HG03039 (cell line): ENCODE measurements around the gene VPS18.

ENCODE experiments used
- ATAC-seq: cut with Tn5 transposase; IDR thresholded peaks from one replicate; pipeline ENCODE4 v1.9.1; 2021; ENCODE audit warnings: mild to moderate bottlenecking, moderate library complexity; ENCODE audit not compliant: unreplicated experiment

Gene VPS18

DNA sequence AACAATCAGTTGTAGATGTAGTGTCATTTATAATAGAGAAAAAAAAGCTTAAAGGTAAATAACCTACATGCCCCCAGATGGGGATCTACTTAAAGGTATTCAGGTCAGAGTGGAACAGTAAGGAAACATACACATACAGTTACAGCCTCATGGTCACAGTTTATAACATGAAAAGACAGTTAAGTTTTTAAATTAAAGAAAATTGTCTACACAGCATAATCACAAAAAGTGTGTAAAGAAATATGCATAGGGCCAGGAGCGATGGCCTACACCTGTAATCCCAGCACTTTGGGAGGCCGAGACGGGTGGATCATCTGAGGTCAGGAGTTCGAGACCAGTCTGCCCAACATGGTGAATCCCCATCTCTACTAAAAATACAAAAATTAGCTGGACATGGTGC lies 27.1 kb upstream of the VPS18 start:
- no peak for ATAC-seq

DNA sequence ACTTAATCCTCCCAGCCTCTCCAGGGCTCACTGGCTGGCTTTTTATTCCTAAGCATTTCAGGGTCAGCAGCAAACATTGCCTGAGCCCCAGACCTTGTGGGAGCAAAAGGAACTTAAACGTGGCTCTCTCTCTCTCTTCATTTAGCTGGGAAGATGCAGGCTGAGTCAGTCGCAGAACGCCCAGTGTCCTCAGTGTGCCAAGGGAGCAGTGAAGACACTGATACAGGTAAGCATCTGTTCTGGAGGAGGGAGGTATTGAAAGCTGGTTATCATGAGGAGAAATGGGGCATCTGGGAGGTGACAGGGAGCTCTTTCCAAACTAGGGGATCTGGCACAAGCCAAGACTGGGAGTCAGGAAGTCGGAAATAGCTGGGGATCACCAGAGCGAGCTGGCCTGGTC lies 24.6 kb upstream of the VPS18 start:
- no peak for ATAC-seq

DNA sequence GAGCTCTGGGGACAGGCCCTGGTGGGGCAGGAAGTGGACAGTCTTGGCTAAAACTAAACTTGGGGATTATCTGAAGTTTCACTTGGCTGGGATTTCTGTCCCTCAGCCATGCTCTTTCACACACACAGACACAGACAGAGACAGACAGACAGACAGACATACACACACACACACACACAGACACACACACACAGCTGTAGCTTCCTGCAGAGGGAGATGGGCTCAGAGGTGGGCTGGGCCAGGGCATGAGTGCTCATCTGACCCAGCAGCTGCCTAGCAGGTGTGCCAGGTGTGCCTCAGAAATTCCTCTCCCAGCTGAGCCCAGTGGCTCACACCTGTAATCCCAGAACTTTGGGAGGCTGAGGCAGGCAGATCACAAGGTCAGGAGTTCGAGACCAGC lies 23.5 kb upstream of the VPS18 start:
- ATAC-seq = no peak

DNA sequence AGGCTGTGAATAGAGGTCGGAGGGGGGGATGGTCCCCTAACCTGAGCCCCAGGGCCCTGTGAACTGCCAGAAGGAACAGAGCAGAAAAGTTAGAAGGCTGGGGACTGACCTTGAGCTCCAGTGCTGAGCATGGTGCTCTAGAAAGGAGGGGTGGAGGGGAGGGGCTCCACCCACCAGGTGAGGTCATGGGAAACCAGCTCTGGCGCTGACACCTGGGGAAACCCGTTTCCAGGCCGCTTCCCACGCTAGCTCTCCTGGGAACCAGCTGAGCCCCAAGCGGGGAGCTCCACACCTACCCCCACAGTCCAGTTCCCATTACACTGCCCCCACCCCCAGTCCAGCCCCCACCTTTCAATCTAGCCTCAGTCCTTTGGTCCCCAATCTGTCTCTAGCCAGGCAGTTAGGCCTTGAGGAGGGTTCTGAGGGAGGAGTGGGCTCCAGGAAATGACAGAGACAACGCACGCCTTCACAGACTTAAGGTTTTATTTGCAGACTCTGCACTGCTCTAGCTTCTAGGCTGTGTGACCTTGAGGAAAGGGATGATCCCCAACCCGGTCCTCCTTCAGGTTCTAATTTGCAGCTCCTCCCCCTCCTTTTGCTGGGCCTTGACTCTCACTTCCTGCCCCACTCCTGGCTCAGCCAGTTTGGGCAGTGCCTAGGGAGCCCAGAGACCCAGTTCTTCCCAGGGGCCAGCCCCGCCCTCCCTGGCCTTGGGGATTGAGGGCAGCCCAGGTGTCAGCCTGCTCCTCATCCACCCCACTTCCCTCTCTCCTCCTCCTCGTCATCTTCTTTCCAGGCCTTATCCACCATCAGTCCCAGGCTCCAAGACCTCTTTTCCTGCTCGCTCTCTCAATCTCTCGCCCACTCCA lies 22.3 kb upstream of the VPS18 start:
- no peak for ATAC-seq

DNA sequence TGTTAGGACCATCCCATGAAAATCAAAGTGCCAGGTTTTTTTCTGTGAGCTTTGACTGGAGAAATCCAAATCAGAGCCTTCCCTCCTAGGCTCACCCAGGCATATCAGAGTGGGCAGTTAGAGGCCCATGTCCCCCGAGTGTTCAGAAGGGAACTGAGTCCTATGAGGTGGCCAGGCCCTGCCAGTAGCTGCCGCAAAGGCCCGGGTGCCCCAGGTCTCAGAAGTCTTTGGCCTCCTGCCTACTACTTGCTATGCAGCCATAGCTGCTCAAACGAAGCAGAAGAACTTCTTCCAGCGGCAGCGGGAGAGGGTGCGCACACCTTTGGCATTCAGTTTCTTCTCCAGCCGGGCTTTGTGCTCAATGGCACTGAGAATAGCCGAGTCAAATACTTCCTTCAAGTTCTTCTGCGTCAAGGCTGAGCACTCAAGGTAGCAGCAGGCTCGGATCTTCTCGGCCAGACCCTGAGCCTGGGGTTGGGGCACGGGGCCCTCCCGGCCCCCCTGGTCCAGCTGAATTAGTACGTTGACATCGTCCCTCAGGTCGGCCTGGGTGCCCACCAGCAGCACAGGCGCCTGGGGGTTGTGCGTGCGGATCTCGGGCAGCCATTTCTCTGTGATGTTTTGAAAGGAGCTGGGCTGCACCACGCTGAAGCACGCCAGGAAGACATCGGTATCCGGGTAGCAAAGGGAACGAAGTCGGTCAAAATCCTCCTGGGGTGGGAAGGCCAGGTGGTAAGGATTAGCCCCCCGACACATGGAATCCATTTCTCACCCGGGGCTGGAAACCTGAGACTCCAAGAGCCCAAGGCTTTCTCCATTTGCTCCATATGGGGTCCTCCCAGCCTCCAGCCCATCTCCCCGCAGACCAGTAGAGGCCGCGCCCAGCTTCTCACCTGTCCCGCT lies 21.2 kb upstream of the VPS18 start:
- no peak for ATAC-seq

DNA sequence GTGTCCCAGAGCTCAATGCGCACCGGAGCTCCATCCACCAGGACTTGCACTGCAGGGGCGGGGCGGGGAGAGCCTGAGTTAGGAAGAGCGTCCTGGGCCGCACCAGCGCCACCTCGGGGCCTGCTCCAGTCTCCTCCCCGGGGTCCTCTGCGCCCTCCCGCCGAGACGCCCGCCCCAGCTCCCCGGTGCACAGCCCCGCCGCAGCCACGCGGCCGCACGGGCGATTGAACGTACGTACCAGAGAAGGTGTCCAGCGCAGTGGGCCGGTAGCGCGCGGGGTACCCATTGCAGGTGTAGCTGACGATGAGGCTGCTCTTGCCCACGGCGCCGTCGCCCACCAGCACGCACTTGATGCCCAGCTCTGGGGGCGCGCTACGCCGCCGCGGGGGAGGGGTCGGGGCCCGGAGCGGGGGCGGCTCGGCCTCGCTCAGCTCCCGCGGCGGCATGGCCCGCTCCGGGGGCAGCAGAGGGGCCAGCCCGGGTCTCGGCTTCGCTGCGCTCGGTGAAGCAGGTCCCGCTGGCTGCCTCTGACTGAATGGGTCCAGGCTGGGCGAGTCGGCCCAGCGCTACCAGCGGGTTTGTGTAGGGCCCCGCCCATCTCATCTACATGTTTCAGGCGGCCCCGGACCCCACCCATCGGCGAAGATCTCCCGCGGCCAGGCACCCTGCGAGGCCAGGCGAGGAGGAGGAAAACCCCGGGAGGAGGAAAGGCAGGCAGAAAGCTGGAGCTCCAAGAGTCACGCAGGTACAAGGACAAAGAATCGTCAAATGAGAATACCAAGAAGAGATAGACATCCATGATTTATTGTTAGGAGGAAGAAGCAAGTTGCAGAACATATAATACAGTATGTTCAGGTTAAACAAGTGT lies 20.3 kb upstream of the VPS18 start, which contains the start of gene RHOV:
Gene RHOV (minus strand): TSS at position 541 of the 868 bp plus-strand sequence. CDS start 95 bp downstream, at position 446.
- peak; percentile 43 for ATAC-seq

DNA sequence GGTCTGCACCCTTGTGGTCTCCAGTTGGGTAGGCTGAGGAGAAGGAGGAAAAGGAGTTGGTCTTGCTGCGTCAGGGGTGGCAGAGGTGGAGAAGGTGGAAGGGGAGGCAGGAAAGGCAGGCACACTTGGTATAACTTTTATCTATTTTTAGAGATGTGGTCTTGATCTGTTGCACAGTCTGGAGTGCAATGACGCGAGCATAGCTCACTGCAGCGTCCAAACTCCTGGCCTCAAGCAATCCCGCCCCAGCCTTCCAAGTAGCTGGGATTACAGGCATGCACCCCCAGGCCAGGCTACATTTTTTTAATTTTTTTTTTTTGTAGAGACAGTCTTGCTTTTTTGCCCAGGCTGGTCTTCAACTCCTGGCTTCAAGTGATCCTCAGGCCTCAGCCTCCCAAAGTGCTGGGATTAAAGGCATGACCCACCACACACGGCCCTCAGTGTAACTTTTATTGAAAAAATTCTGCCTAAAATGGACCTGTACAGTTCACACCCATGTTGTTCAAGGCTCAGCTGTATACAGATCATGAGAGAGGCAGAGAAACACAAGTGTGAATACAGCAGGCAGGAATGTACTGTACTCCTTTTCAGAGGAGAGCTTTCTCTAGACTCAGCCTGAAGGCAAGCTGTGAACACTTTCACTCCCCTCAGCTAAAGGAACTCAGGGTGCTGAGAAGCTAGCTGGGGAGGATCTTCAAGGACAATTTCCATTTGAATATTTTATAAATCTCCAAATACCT lies 18.1 kb upstream of the VPS18 start:
- ATAC-seq = no peak

DNA sequence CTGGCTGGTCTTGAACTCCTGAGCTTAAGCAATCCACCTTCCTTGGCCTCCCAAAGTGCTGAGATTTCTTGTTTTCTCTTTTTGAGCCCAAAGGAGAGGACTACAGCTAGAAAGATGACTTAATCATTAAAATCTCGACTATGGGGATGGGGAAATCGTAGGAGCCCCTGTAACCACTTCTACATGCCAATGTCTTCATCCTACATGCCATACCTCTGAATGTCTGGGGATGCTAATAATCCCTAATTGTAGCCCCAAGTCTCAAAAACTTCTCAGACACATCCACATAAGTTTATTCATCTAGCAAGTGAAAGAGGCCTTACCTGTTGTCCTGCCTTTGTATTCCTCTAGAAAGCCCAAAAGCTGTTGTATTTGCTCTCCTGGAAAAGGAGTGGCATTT lies 16.6 kb upstream of the VPS18 start:
- no peak for ATAC-seq

DNA sequence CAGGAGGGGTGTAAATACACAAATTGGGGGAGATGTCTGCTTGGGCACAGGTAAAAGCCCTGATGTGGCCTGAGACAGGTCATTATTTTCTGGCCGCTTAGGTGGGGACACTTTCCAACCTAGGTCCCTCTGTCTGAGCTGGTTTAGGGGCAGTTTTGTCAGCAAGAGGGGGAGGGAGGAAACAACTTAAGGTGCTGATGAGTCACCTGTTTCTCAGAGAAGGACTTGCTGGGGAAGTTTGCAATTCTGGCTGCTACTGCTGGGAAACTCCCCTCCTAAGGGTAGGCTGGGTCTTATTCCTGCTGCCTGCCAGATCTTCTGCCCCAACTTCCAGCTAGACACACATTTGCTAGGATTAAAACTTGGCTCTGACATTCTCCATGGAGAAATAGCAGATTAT lies 15.5 kb upstream of the VPS18 start:
- ATAC-seq = no peak

DNA sequence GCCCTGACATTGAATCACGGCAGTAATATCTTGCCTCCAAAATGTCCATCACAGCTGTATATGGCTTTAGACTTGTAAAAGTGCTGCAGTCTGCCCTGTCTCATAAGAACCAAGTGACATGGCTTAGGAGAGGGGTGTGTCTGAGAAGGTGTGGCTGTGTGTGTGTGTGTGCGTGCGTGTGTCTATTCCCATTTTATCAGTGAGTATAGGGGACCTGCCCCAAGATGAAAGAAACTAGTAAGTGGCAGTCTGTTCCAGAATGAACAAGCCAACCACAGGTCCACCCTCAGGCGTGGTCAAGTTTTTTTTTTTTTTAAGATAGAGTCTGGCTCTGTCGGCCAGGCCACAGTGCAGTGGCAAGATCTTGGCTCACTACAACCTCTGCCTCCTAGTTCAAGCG lies 14.6 kb upstream of the VPS18 start:
- no peak for ATAC-seq

DNA sequence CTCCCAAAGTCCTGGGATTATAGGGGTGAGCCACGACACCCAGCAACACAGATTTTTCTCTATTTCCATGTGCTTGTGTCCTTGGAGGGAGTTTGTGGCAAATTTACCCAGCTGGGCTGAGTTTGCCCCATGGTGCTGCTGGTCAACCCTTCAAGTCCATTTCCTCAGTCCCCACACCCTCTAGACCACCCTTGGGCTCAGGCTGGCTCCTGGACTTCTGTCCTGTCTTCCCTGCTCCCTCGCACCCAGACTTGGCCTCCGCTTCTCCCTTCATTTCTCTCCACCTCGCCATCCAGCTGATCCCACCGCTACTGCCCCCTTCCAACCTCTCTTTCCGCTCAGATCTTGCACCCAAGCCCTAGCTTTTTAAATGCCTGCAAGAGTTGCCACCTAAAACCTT lies 12.9 kb upstream of the VPS18 start:
- ATAC-seq = no peak

DNA sequence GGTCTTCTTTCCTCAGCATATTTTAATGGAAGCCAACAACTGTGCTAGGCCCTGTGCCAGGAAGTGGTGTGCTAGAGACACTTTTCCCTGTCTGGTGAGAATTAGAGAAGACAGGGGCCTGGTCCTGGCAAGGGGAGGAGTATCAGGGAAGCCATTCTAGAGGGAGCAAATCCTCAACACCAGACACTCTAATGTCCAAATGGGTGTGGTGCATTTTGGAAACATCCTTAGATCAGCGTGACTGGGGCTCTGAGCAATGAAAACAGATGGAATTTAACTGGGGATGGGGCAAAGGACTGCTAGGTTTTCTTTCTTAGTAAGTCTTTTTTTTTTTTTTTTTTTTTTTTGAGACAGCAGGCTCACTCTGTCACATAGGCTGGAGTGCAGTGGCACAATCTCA lies 7.7 kb upstream of the VPS18 start:
- no peak for ATAC-seq

DNA sequence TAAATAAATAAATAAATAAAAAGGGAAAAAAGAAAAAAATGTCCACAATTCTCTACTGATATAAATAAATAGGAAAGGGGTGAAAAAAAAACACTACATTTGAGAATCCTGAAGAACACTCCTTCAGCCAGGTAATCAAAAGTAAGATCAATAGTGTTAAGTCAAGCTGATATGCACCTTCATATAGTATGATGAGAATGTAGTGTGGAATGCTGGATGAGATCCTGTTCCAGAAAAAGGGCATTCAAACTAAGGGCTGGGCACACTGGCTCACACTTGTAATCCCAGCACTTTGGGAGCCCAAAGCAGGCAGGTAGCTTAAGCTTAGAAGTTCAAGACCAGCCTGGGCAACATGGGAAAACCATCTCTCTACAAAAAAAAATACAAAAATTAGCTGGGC lies 5.1 kb upstream of the VPS18 start:
- ATAC-seq = no peak

DNA sequence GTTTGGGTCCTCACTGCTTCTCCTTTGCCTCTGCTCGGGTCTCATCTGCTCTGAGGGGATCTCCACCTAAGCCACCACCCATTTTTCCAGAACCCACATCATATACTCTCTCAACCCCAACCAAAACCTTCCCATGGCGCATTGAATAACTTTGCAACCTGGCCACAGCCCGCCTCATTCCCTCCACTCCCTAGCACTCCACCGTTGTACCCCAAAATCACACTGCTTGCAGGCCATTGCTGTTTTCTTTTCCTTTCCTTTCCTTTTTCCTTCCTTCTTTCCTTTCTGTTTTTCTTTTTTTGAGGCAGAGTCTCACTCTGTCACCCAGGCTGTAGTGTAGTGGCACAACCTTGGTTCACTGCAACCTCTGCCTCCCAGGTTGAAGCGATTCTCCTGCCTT lies 3.1 kb upstream of the VPS18 start:
- no peak for ATAC-seq

DNA sequence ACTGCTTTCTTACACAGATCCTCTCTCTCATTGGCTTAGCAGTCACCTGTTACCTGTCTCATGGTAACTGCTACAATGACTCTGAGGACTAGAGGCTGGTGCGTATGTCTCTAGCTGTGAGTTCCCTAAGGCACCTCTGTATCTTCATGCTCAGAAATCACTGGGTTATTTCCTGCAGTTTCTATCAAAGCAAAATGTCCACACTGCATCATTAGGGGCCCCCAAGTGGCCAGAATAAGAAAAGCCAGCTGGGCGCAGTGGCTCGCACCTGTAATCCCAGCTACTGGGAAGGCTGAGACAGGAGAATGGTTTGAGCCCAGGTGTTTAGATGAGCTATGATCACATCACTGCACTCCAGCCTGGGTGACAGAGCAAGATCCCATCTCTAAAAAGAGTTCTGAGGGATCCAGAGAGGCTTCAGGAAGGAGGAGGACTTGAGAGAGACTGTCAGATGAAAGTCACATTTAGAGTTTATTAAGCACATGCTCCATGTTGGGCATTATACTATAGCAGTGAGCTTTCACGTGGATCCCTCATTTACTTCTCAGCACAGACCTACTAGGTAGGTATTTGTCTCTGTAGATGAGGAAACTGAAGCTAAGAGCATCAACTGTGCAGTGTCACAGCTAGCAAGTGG lies 2.3 kb upstream of the VPS18 start:
- no peak for ATAC-seq

DNA sequence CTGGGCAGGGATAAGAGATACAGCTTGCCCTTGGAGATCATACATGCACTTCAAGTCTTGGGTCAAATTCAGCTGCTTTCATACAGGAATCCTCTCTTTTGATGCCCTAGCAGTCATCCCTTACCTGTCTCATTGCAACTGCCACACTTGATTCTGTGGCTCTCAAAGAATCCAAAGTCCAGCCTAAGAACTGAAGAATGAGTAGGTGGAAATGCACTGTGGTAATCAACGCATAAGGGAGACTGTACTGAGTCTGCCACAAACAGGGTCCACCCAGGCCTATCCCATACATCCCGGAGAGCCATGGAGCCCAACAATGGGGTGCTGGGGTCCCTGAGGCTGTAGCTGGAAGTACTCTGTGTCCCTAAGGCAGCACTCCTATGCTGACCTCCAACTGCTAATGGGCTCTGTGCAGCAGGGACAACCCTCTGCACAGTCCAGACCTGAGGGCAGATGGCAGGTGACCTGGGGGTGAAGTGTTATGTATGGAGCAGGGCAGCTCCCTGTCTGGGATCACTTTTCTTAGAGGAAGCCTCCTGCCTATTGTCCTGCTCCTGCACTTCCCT lies 1.7 kb upstream of the VPS18 start:
- ATAC-seq = no peak

DNA sequence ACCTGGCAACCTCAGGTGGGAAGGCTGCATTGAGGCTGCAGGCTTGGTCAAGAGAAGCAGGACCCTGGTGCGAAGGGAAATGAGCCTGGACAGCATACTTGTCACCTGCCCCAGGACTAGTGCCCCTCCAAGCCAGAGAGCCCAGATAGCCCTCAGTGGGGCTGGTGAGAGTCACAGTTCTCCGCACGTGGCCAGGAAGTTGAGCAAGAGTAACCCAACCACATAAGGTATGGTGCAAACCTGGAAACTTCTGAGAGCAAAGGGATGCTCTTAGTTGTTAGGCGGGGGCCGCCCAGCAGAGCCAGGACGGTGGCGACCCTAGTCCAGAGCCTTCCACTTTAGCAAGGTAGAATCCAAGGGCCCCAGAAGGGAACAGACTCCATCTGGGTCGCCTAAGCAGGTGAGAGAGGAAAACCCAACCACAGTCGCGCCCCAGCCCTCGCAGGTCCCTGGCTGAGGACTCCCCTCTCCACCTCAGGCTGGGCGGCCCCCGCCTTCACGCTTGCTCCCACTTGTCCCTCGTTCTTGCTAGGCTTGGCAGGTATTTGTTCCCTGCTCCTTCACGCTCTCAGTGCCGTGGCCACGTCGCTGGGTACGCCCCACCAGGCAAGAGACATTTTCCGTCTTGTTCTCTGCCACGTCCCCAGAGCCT lies 1.1 kb upstream of the VPS18 start:
- no peak for ATAC-seq

DNA sequence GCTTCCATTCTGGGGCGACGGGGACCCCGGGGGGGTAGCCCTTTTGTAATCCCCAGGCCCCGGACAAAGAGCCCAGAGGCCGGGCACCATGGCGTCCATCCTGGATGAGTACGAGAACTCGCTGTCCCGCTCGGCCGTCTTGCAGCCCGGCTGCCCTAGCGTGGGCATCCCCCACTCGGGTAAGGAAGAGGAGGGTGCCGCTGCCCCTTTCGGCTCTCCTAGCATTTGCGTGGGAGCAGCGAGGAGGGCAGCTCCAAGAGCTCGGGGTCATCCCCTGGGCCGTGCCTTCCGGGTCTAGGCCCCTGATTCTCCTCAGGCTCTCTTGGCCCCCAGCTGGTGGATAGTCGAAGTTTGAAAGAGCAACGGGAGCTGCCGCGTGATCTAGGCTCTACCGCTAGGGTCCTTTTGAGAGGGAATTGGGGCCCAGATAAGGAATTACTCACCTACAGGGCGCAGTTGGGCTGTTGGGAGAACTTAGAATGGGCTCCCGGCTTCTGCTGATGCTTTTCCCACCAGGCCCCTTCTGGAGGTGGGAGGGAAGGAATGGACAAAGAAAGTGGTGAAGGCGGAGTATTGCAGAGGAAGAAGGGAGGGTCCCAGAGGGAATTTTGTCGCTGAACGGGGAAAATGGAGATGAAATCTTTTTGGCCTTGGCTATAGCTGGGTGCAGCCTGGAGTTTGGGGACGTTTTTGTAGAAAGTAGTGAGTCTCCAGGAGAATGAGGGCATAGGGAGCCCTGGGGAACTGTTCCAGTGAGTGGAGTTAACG lies 615 bp downstream of the VPS18 start:
- ATAC-seq = no peak
